Activated CD4-positive, alpha-beta T cell treated with anti-CD3 and anti-CD28 coated beads, Interleukin-2, amount 50 U/mL, for 24 hours (primary cell): Measurements from ENCODE around the gene DEPDC1.
"Not testable (repeated sequence)": the region's sequence is repeated elsewhere in the genome, so short reads cannot be mapped to it uniquely, and the experiment has no call there.

Experiments
- DNase-seq, 2 donors: peaks; one replicate each; pipeline ENCODE4 v3.0.0-alpha.2; 2020; ENCODE audit warnings: low read depth in 1 of 2, low spot score in 1 of 2

Gene DEPDC1, protein sequence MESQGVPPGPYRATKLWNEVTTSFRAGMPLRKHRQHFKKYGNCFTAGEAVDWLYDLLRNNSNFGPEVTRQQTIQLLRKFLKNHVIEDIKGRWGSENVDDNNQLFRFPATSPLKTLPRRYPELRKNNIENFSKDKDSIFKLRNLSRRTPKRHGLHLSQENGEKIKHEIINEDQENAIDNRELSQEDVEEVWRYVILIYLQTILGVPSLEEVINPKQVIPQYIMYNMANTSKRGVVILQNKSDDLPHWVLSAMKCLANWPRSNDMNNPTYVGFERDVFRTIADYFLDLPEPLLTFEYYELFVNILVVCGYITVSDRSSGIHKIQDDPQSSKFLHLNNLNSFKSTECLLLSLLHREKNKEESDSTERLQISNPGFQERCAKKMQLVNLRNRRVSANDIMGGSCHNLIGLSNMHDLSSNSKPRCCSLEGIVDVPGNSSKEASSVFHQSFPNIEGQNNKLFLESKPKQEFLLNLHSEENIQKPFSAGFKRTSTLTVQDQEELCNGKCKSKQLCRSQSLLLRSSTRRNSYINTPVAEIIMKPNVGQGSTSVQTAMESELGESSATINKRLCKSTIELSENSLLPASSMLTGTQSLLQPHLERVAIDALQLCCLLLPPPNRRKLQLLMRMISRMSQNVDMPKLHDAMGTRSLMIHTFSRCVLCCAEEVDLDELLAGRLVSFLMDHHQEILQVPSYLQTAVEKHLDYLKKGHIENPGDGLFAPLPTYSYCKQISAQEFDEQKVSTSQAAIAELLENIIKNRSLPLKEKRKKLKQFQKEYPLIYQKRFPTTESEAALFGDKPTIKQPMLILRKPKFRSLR

GRCh38 chr1:68496680-68497357 lies at the start of gene DEPDC1:
TSS of gene DEPDC1 (minus strand) at chr1:68497082. CDS start at chr1:68496999, 83 bp downstream.
- DNase-seq: peak; percentile 33 to 38

DNA sequence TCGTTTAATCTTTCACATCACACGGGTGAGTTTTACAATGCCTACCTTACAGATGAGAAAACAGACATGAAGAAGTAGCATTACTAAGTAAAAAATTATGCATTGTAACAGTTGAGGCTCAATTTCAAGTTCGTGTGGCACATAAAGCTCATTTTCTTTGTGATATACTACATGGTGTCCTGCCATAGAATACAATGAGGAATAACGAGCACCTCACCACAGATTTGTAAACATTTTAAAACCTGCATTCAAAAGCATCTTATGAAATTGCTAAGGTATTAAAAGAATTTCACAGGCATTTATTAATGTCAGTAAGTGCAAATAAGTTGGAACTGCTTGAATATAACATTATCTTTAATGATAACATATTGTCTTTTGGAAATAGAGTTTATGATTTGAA lies 47.8 kb upstream of the DEPDC1 start:
- no peak for DNase-seq

DNA sequence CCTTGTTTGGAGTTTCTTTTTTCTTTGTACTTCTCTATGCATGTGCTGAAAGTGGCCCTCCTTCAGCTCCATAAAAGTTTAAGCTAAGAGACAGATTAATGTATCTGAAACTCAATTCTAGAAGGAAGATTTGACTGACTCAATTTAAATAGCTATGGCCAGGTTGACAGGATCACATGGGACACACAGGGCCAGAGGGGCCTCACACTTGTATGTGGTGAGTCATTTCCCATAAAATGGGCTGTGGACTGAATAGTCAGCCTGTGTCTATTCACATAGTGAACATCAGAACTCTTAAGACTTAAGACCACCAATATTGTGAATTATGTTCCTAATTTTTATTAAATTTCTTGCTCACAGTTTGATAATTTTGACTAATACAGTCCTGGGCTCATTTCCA lies 45.7 kb upstream of the DEPDC1 start:
- no peak for DNase-seq

GRCh38 chr1:68538941-68539340 lies 42.1 kb upstream of the DEPDC1 start:
- no peak for DNase-seq

DNA sequence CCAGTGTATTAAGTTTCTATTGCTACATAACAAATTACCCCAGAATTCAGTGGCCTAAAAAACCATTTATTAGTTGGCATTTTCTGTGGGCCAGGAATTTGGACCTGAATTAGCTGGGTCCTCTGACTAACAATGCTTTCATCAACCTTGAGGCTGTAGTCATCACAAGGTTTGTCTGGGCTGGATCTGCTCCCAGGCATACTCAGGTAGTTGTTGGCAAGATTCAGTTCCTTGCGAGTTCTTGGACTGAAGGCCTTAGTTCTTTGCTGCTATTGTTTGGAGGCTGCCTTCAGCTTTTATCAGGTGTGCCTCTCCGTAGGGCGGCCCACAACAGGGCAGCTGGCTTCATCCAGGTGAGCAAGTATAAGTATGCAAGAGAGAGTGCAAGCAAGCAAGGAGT lies 31.4 kb upstream of the DEPDC1 start:
- no peak for DNase-seq

- no peak for DNase-seq
Measured at GRCh38 chr1:68525781-68526180, 28.9 kb upstream of the DEPDC1 start.

- no peak for DNase-seq
Measured at GRCh38 chr1:68521286-68521685, 24.4 kb upstream of the DEPDC1 start.

- DNase-seq: no peak
Measured at GRCh38 chr1:68516066-68516465, 19.2 kb upstream of the DEPDC1 start.

DNA sequence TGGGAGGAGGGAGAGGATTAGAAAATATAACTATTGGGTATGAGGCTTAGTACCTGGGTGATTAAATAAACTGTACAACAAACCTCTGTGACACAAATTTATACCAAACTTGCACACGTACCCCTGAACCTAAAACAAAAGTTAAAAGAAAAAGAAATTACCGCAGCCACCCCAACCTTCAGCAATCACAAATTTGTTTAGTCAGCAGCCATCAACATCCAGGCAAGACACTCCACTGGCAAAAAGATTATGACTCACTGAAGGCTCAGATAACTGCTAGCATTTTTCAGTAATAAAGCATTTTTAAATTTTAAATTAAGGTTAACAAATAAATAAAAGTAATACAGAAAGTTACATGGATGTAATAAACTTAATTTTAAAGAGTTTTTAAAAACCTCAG lies 14.4 kb upstream of the DEPDC1 start:
- DNase-seq: no peak

- DNase-seq: no peak
Measured at GRCh38 chr1:68506386-68506785, 9.5 kb upstream of the DEPDC1 start.

DNA sequence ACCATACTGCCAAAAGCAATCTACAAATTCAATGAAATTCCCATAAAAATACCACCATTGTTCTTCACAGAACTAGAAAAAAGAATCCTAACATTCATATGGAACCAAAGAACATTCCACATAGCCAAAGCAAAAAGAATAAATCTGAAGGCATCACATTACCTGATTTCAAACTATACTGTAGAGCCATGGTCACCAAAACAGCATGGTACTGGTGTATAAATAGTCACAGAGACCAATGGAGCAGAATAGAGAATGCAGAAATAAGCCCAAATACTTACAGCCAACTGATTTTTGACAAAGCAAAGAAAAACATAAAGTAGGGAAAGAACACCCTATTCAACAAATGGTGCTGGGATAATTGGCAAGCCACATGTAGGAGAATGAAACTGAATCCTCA lies 6.2 kb upstream of the DEPDC1 start:
- DNase-seq: no peak

- no peak for DNase-seq
Measured at GRCh38 chr1:68497358-68497698, 446 bp upstream of the DEPDC1 start.

DNA sequence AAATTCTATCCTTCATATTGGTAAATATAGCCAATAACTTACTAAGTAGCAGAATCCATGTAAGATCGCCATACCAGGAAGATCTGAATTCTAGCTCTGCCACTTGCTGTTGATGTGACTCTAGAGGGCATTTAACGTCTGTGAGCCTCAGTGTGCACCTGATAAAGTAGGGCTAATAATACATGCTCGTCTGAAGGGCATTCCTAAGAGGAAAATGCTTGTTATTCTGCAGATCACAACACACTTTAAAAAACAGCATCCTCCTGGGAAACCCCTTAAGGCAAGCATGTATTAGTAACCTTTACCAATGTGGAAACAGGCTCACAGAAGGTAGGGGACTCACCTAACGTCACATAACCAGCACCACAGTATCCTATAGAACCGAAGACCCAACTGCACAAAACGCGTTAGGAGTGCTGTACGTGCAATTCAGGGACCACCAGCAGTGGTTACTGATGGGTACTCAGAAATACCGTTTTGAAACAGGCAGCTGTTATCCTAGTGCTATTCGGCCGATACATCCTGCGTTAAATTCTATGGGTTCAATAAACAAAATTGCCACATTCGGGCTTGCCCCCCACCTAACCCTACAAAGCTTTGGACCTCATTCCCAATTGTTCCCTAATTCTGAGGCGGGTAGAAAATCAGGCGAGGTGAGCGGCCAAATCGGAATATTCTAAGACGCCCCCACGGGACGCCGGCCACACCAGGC lies 758 bp downstream of the DEPDC1 start:
- no peak for DNase-seq

GRCh38 chr1:68495532-68495931 lies 1.4 kb downstream of the DEPDC1 start:
- DNase-seq: no peak

DNA sequence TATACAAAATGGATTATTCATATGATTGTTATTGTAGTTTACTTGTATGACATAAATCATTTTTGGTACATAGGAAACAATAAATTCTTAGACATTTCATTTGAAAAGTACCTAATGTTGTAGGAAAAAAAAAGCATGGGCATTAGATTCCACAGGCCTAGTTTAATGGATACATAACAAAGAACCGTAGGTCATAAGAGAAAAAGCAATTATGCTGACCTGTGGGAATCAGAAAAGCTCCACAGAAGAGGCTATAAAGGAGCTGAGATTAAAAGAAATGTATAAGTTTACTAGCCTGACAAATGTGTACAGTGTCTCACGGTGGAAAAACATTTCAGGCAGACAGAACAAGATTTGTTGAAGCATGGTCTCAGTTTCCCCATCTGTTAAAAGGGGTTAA lies 3.7 kb downstream of the DEPDC1 start:
- DNase-seq: no peak

GRCh38 chr1:68492255-68492654 lies 4.6 kb downstream of the DEPDC1 start:
- not testable (repeated sequence) for DNase-seq

DNA sequence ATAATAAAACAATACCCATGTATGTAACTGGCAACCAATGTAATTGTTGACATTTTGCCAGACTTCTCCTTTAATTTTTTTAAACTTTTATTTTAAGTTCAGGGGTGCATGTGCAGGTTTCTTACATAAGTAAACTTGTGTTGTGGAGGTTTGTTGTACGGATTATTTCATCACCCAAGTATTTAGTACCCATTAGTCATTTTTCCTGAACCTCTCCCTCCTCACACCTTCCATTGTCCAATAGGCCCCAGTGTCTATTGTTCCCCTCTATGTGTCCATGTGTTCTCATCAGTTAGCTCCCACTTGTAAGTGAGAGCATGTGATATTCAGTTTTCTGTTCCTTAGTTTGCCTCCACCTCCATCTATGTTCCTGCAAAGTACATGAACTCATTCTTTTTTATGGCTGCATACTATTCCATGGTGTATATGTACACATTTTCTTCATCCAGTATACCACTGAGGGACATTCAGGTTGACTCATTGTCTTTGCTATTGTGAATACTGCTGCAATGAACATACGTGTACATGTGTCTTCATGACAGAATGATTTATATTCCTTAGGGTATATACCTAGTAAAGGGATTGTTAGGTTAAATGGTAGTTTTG lies 6.7 kb downstream of the DEPDC1 start:
- DNase-seq: no peak

DNA sequence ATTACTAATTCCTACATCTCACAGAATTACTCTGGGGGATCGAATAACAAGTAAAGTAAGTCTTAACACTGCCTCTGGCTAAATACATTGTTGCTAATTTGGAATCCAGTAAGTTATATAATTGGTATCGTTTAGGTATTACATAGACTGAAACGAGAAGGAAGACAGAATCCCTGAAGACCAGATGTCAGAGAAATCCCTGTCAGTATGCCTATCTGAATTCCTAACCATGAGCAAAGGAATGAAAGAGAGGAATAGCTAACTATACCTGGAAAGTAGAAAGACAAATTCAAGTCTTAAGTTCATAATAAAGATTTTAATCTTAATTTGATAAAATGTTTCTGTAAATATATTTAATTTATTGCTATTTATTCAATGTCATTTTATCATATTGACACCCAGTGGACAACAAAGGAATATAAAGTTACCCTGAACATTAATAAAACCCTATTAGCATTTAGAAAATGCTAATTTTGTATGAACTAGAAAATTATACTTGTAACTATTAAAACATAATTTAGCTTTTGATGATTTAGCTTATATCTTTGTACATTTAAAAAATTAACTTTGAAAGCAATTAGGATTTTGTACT lies 11.4 kb downstream of the DEPDC1 start:
- no peak for DNase-seq

DNA sequence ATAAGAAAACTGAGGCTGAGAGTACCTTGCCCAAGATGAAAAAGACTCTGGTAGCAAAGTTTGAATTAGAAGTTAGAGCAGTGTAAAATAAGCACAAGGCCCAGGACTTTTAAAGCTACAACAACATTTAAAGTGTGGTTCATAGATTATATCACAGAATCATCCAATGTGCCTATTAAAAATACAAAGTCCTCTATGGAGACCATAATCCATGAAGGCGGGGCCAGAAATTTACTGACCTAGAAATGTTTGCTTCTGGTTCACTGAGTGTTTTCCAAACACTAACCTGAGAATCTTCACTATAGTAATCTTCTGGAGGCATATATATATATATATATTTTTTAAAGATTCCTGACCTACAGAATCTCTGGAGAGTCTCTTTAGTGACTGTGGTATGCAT lies 12.3 kb downstream of the DEPDC1 start:
- DNase-seq: no peak

- DNase-seq: no peak
Measured at GRCh38 chr1:68481041-68481440, 15.8 kb downstream of the DEPDC1 start.

- no peak for DNase-seq
Measured at GRCh38 chr1:68479501-68479900, 17.4 kb downstream of the DEPDC1 start.
